Stimulated activated CD4-positive, alpha-beta T cell treated with anti-CD3 and anti-CD28 coated beads, Interleukin-15, amount 100 ng/mL, for 48 hours (primary cell): ENCODE measurements around the gene ABCC6.
"Not testable (repeated sequence)": the region's sequence is repeated elsewhere in the genome, so short reads cannot be mapped to it uniquely, and the experiment has no call there.

Experiments
- DNase-seq, 2 donors: peaks; one replicate each; pipeline ENCODE4 v3.0.0-alpha.2; 2020; ENCODE audit warnings: low read depth in 2 of 2

Gene ABCC6

GRCh38 chr16:16223662-16224241 lies 458 bp upstream of the ABCC6 start:
- not testable (repeated sequence) for DNase-seq

- not testable (repeated sequence) for DNase-seq
Measured at GRCh38 chr16:16221382-16221781, 1.9 kb downstream of the ABCC6 start.

- not testable (repeated sequence) for DNase-seq
Measured at GRCh38 chr16:16220449-16220848, 2.8 kb downstream of the ABCC6 start.

GRCh38 chr16:16218787-16219186 lies 4.5 kb downstream of the ABCC6 start:
- DNase-seq, result not testable (repeated sequence)

GRCh38 chr16:16218349-16218748 lies 4.9 kb downstream of the ABCC6 start:
- not testable (repeated sequence) for DNase-seq

- DNase-seq, result not testable (repeated sequence)
Measured at GRCh38 chr16:16213863-16214293, 9.4 kb downstream of the ABCC6 start.

GRCh38 chr16:16211404-16211803 lies 11.9 kb downstream of the ABCC6 start:
- DNase-seq, result not testable (repeated sequence)

GRCh38 chr16:16208461-16208860 lies 14.8 kb downstream of the ABCC6 start:
- not testable (repeated sequence) for DNase-seq

GRCh38 chr16:16207787-16208334 lies 15.4 kb downstream of the ABCC6 start:
- DNase-seq, result not testable (repeated sequence)

GRCh38 chr16:16207097-16207786 lies 16.1 kb downstream of the ABCC6 start:
- DNase-seq, result not testable (repeated sequence)

GRCh38 chr16:16205864-16206263 lies 17.4 kb downstream of the ABCC6 start:
- DNase-seq, result not testable (repeated sequence)

GRCh38 chr16:16204552-16204951 lies 18.7 kb downstream of the ABCC6 start:
- DNase-seq, result not testable (repeated sequence)

- DNase-seq, result not testable (repeated sequence)
Measured at GRCh38 chr16:16203494-16203893, 19.8 kb downstream of the ABCC6 start.

GRCh38 chr16:16202400-16203143 lies 20.7 kb downstream of the ABCC6 start:
- peak; percentile 22 to 33 for DNase-seq

GRCh38 chr16:16201880-16202279 lies 21.4 kb downstream of the ABCC6 start:
- not testable (repeated sequence) for DNase-seq

GRCh38 chr16:16200391-16200790 lies 22.9 kb downstream of the ABCC6 start:
- not testable (repeated sequence) for DNase-seq

- DNase-seq, result not testable (repeated sequence)
Measured at GRCh38 chr16:16199428-16199827, 23.9 kb downstream of the ABCC6 start.

GRCh38 chr16:16197966-16198365 lies 25.3 kb downstream of the ABCC6 start:
- DNase-seq, result no peak

GRCh38 chr16:16197331-16197730 lies 26.0 kb downstream of the ABCC6 start:
- DNase-seq, result no peak

GRCh38 chr16:16196099-16196498 lies 27.2 kb downstream of the ABCC6 start:
- no peak for DNase-seq

GRCh38 chr16:16191493-16192167 lies 31.7 kb downstream of the ABCC6 start:
- no peak for DNase-seq

GRCh38 chr16:16190966-16191365 lies 32.3 kb downstream of the ABCC6 start:
- not testable (repeated sequence) for DNase-seq
